Common myeloid progenitor, CD34-positive (primary cell): ENCODE results near the gene CARD6.
"Not testable (repeated sequence)": the region's sequence is repeated elsewhere in the genome, so short reads cannot be mapped to it uniquely, and the experiment has no call there.

Experiments
- CTCF ChIA-PET: fragments of 350-600 bp; sonication (Branson Sonifier 250); formaldehyde crosslinking; loops from one replicate; lab custom pipeline; 2021; ENCODE audit warnings: antibody characterized with exemption; lab: Charles Lee
- POLR2A ChIA-PET: fragments of 350-600 bp; sonication (Branson Sonifier 250); formaldehyde crosslinking; loops from one replicate; lab custom pipeline; 2021; ENCODE audit warnings: antibody characterized with exemption; lab: Charles Lee
- DNase-seq, 3 donors: peaks; one replicate each; pipeline versions ENCODE4 v3.0.0 to v3.0.0-alpha.2; 2013
- H3K27ac ChIP-seq, 2 experiments: 1 replicate in 1 of 2; 2 replicates in 1 of 2; pipeline ENCODE4 v1.7.0; 2013; ENCODE audit warnings: inconsistent platforms in 2 of 2, low read length in 2 of 2, mild to moderate bottlenecking in 2 of 2, low read depth in 1 of 2, moderate library complexity in 1 of 2; ENCODE audit not compliant: severe bottlenecking in 2 of 2, insufficient read depth in 1 of 2, poor library complexity in 1 of 2
- H3K27me3 ChIP-seq, 5 experiments: replicated peaks in 2 of 5; 1 replicate in 3 of 5; 2 replicates in 2 of 5; pipeline versions ENCODE4 v1.6.1 to v1.7.0; 2013; ENCODE audit warnings: low read length in 4 of 5, mild to moderate bottlenecking in 2 of 5, moderate library complexity in 2 of 5, inconsistent platforms in 1 of 5; ENCODE audit not compliant: insufficient read depth in 5 of 5, control insufficient read depth in 4 of 5
- H3K36me3 ChIP-seq, 4 experiments: 1 replicate in 2 of 4; 2 replicates in 2 of 4; pipeline versions ENCODE4 v1.6.1 to v1.7.0; 2013; ENCODE audit warnings: low read length in 3 of 4, control low read depth in 1 of 4, mild to moderate bottlenecking in 1 of 4; ENCODE audit not compliant: control insufficient read depth in 4 of 4, insufficient read depth in 4 of 4
- H3K4me1 ChIP-seq, 4 experiments: 1 replicate in 3 of 4; 2 replicates in 1 of 4; pipeline versions ENCODE4 v1.6.1 to v1.7.1; 2013; ENCODE audit warnings: low read length in 3 of 4, mild to moderate bottlenecking in 3 of 4, control low read depth in 1 of 4, inconsistent platforms in 1 of 4, moderate library complexity in 1 of 4; ENCODE audit not compliant: control insufficient read depth in 4 of 4, insufficient read depth in 4 of 4; ENCODE audit errors: control extremely low read depth in 1 of 4
- H3K4me3 ChIP-seq, 7 experiments: 1 replicate in 4 of 7; 2 replicates in 3 of 7; pipeline versions ENCODE4 v1.5.1 to v1.7.0; 2013; ENCODE audit warnings: mild to moderate bottlenecking in 7 of 7, low read length in 6 of 7, moderate library complexity in 6 of 7, inconsistent platforms in 2 of 7, low read depth in 2 of 7, control low read depth in 1 of 7; ENCODE audit not compliant: insufficient read depth in 4 of 7, control insufficient read depth in 1 of 7; ENCODE audit errors: extremely low read depth in 1 of 7
- H3K9me3 ChIP-seq, 5 experiments: 1 replicate in 4 of 5; 2 replicates in 1 of 5; pipeline versions ENCODE4 v1.6.1 to v1.7.1; 2013; ENCODE audit warnings: low read length in 4 of 5, mild to moderate bottlenecking in 2 of 5, inconsistent platforms in 1 of 5, low read depth in 1 of 5, moderate library complexity in 1 of 5; ENCODE audit not compliant: control insufficient read depth in 4 of 5, insufficient read depth in 2 of 5; ENCODE audit errors: control extremely low read depth in 1 of 5
- WGBS: methylation state at CpG from one replicate; pipeline ENCODE4 v1.1.5; 2013; ENCODE audit not compliant: insufficient coverage; 5-methylcytosine and 5-hydroxymethylcytosine counted together

The CARD6 gene

GRCh38 chr5:40847525-40847924, 6.4 kb downstream of the CARD6 start:
- Histone ChIP-seq H3K9me3 (no peaks in the 10 kb centered on the region), H3K36me3 (peaks cover 0 to 11% (median 6%) of the 10 kb centered on the region in 4 experiments), H3K4me3 (no peak overlapping the region), H3K27me3 (no peaks in the 10 kb centered on the region), H3K4me1 (peaks cover 0 to 9% (median 2%) of the 10 kb centered on the region in 4 experiments), H3K27ac (no peak overlapping the region)
- WGBS, result no CpG with 5 or more reads among the region's 1 CpG
- ChIA-PET POLR2A (no interaction called here), CTCF (no interaction called here)
- DNase-seq, result no peak

- ChIA-PET CTCF (interaction anchor here (1.6 kb wide), 1 partner anchor 10 kb away, joined by 6 read pairs; no protein-coding TSS in a partner anchor), POLR2A (no interaction called here)
- Histone ChIP-seq H3K4me1 (peaks cover 0 to 8% (median 2%) of the 10 kb centered on the region in 4 experiments), H3K27ac (no peak overlapping the region), H3K4me3 (no peak overlapping the region), H3K9me3 (no peaks in the 10 kb centered on the region), H3K27me3 (no peaks in the 10 kb centered on the region), H3K36me3 (peaks cover 0 to 17% (median 13%) of the 10 kb centered on the region in 4 experiments)
- DNase-seq, result no peak
- 57% methylated on average over 3 of the region's 4 CpGs for WGBS
Measured at GRCh38 chr5:40853632-40854192, 12.5 kb downstream of the CARD6 start.

GRCh38 chr5:40860711-40861110, 19.5 kb downstream of the CARD6 start:
- ChIA-PET POLR2A (no interaction called here), CTCF (interaction anchor here (1.0 to 1.2 kb wide), 2 partner anchors 11 to 15 kb away, joined by 3 read pairs; no protein-coding TSS in a partner anchor)
- no peak for DNase-seq
- H3K9me3 ChIP-seq, result no peaks in the 10 kb centered on the region
- H3K36me3 ChIP-seq, result peaks cover 0 to under 1% (median 0%) of the 10 kb centered on the region in 4 experiments
- H3K4me3 ChIP-seq, result no peak overlapping the region
- no peaks in the 10 kb centered on the region for H3K27me3 ChIP-seq
- H3K4me1 ChIP-seq, result no peaks in the 10 kb centered on the region
- H3K27ac ChIP-seq, result no peak overlapping the region

GRCh38 chr5:40865004-40865403, 23.8 kb downstream of the CARD6 start:
- POLR2A ChIA-PET, H3K4me1 ChIP-seq, H3K27me3 ChIP-seq, H3K27ac ChIP-seq, H3K4me3 ChIP-seq, DNase-seq, H3K36me3 ChIP-seq, H3K9me3 ChIP-seq, CTCF ChIA-PET: not testable (repeated sequence)
- WGBS, result 100% methylated on average over 2 of the region's 5 CpGs

GRCh38 chr5:40866844-40867243, 25.7 kb downstream of the CARD6 start:
- WGBS, result 100% methylated on average over 1 of the region's 5 CpGs
- Histone ChIP-seq H3K27ac (no peak overlapping the region), H3K27me3 (no peaks in the 10 kb centered on the region), H3K4me3 (no peak overlapping the region), H3K4me1 (no peaks in the 10 kb centered on the region), H3K9me3 (no peaks in the 10 kb centered on the region), H3K36me3 (no peaks in the 10 kb centered on the region)
- ChIA-PET POLR2A (no interaction called here), CTCF (interaction anchor here (1.4 kb wide), 1 partner anchor 26 kb away, joined by 3 read pairs; no protein-coding TSS in a partner anchor)
- DNase-seq, result no peak

GRCh38 chr5:40869384-40869783, 28.2 kb downstream of the CARD6 start:
- Histone ChIP-seq H3K36me3 (no peaks in the 10 kb centered on the region), H3K9me3 (no peaks in the 10 kb centered on the region), H3K27ac (no peak overlapping the region), H3K4me1 (no peaks in the 10 kb centered on the region), H3K4me3 (no peak overlapping the region), H3K27me3 (no peaks in the 10 kb centered on the region)
- no CpG with 5 or more reads among the region's 1 CpG for WGBS
- no peak for DNase-seq
- ChIA-PET CTCF (no interaction called here), POLR2A (no interaction called here)

GRCh38 chr5:40871177-40871576, 30.0 kb downstream of the CARD6 start:
- H3K4me1 ChIP-seq, result no peaks in the 10 kb centered on the region
- WGBS, result 96% methylated on average over 4 of the region's 4 CpGs
- no peak overlapping the region for H3K27ac ChIP-seq
- H3K9me3 ChIP-seq, result no peaks in the 10 kb centered on the region
- POLR2A ChIA-PET, result interaction anchor here (1.0 kb wide), 1 partner anchor 23 kb away, joined by 4 read pairs; no protein-coding TSS in a partner anchor
- no peaks in the 10 kb centered on the region for H3K36me3 ChIP-seq
- CTCF ChIA-PET, result interaction anchor here (0.8 to 1.2 kb wide), 2 partner anchors 11 to 1298 kb away, joined by 3 to 4 read pairs; no protein-coding TSS in a partner anchor
- H3K4me3 ChIP-seq, result no peak overlapping the region
- H3K27me3 ChIP-seq, result no peaks in the 10 kb centered on the region
- DNase-seq, result no peak
